ENCODE results near the gene UGCG. TPM values are rescaled to one million over a fixed set of nuclear protein-coding genes. Genes with fewer than 3 reads are reported as not detected.

UGCG gene
- total and polyA plus RNA-seq, 2 of the 8 experiments (the other 6 are each of a cell fraction or from before 2014, with no cell fraction given) = 14.9 to 34.0 TPM

GRCh38 chr9:111938427-111938800 lies 41.8 kb downstream of the UGCG start:
- H3K4ac ChIP-seq (replicated peaks; ENCODE audit: insufficient read length, low read depth, low read length) = no peak overlapping the region
- FAIRE-seq (no peak), DNase-seq (ENCODE audit: low read depth in 1 of 2, low spot score in 2 of 2) (no peak)
- H3K36me3 ChIP-seq (ENCODE audit: control insufficient read depth in 2 of 4, insufficient read depth in 4 of 4, low read length in 3 of 4) = peaks cover 0 to 4% (median 3%) of the 10 kb centered on the region in 4 experiments; a peak in 4 of 8 replicates
- H3K79me1 ChIP-seq (ENCODE audit: low read depth, low read length) = no peaks in the 10 kb centered on the region
- no peaks in the 10 kb centered on the region for H3K27me3 ChIP-seq (replicated peaks in 1 of 4; ENCODE audit: control insufficient read depth in 3 of 4, extremely low read depth in 1 of 4, insufficient read depth in 3 of 4, low read length in 3 of 4)
- H4K8ac ChIP-seq (ENCODE audit: extremely low read depth, insufficient read depth, low read length) = no peak overlapping the region
- H3K4me1 ChIP-seq (replicated peaks in 1 of 4; ENCODE audit: control insufficient read depth in 3 of 4, insufficient read depth in 4 of 4, low read length in 3 of 4) = no peaks in the 10 kb centered on the region
- no peak overlapping the region for H4K91ac ChIP-seq (replicated peaks; ENCODE audit: insufficient read length, low read length)
- H3K18ac ChIP-seq (ENCODE audit: extremely low read depth, low read length) = no peak overlapping the region
- no peak overlapping the region for H2BK15ac ChIP-seq (ENCODE audit: low read length)
- no peak overlapping the region for H2BK20ac ChIP-seq (ENCODE audit: low read length)
- CTCF ChIA-PET (ENCODE audit: partially characterized antibody) = interaction anchor here (0.6 to 1.2 kb wide), 4 partner anchors 13 to 1287 kb away, joined by 3 to 4 read pairs (median 3); no protein-coding TSS in a partner anchor
- H3K4me2 ChIP-seq (ENCODE audit: insufficient read depth in 1 of 2, low read depth in 2 of 2, low read length in 2 of 2) = no peak overlapping the region
- H3K27ac ChIP-seq (ENCODE audit: low read depth, low read length) = no peak overlapping the region
- no peaks in the 10 kb centered on the region for H3K79me2 ChIP-seq (ENCODE audit: control insufficient read depth in 1 of 2, insufficient read depth in 2 of 2, low read length in 2 of 2)
- no peak overlapping the region for H3K9ac ChIP-seq (replicated peaks in 1 of 4; ENCODE audit: extremely low read depth in 1 of 4, low read depth in 3 of 4, low read length in 3 of 4)
- H2BK120ac ChIP-seq (replicated peaks; ENCODE audit: low read depth, low read length) = no peak overlapping the region
- H3K23ac ChIP-seq (ENCODE audit: insufficient read length) = no peak overlapping the region
- H3K9me3 ChIP-seq (ENCODE audit: insufficient read depth in 2 of 2, low read depth in 1 of 2, low read length in 1 of 2) = no peaks in the 10 kb centered on the region
- H2BK12ac ChIP-seq (ENCODE audit: low read depth, low read length) = no peak overlapping the region
- H3K23me2 ChIP-seq (ENCODE audit: low read depth, low read length) = no peaks in the 10 kb centered on the region
- POLR2A ChIA-PET (ENCODE audit: partially characterized antibody) = interaction anchor here (0.6 to 0.9 kb wide), 2 partner anchors 9 to 23 kb away, joined by 3 to 4 read pairs; no protein-coding TSS in a partner anchor
- WGBS, 2 experiments (ENCODE audit: extremely low coverage in 1 of 2, insufficient coverage in 1 of 2, insufficient read length in 1 of 2, insufficient replicate concordance in 2 of 2, low coverage in 1 of 2, low lambda C conversion rate in 2 of 2, missing lambda C conversion rate in 1 of 2) = 98% methylated on average over 4 of the region's 4 CpGs; no CpG with 5 or more reads in 1 of the 2 experiments
- no peak overlapping the region for H4K5ac ChIP-seq (ENCODE audit: insufficient read length, low read depth, low read length)
- no peak overlapping the region for H3K14ac ChIP-seq (ENCODE audit: insufficient read length)
- H3K56ac ChIP-seq (replicated peaks; ENCODE audit: insufficient read length, low read depth, low read length) = no peak overlapping the region
- H4K20me1 ChIP-seq (replicated peaks in 1 of 2; ENCODE audit: control insufficient read depth in 1 of 2, insufficient read depth in 2 of 2, low read length in 2 of 2) = no peaks in the 10 kb centered on the region
- no peak overlapping the region for H2BK5ac ChIP-seq (ENCODE audit: low read depth, low read length)
- no peak overlapping the region for H2AK5ac ChIP-seq (ENCODE audit: low read depth, low read length)
- H2AFZ ChIP-seq (ENCODE audit: low read length) = no peak overlapping the region
- no peak overlapping the region for H3K4me3 ChIP-seq (ENCODE audit: extremely low read depth in 1 of 4, insufficient read depth in 2 of 4, low read depth in 3 of 4, low read length in 4 of 4)
- no peak for TF ChIP-seq GABPA (IDR thresholded peaks at IDR 0.05; ENCODE audit: borderline replicate concordance, insufficient read depth, low read length)
- no peak for TF ChIP-seq TEAD4 (IDR thresholded peaks at IDR 0.05; ENCODE audit: low read depth, low read length)
- no peak for TF ChIP-seq CTBP2 (IDR thresholded peaks at IDR 0.05; ENCODE audit: borderline replicate concordance, insufficient read depth, insufficient read length, low read length)
- TF ChIP-seq RNF2 (IDR thresholded peaks at IDR 0.05; ENCODE audit: borderline replicate concordance, low read depth, low read length, missing control alignments, poor library complexity, severe bottlenecking) = no peak
- no peak for TF ChIP-seq ZNF274 (IDR thresholded peaks at IDR 0.05; ENCODE audit: borderline replicate concordance, extremely low read depth, low read length)
- no peak for TF ChIP-seq TBP (IDR thresholded peaks at IDR 0.05; ENCODE audit: low read depth, low read length)
- no peak for TF ChIP-seq MAFK (IDR thresholded peaks at IDR 0.05; ENCODE audit: low read depth, low read length)
- no peak for TF ChIP-seq EZH2 (IDR thresholded peaks at IDR 0.05; ENCODE audit: low read depth, low read length, severe bottlenecking)
- no peak for TF ChIP-seq NRF1 (IDR thresholded peaks at IDR 0.05; ENCODE audit: low read depth, low read length)
- no peak for TF ChIP-seq YY1 (IDR thresholded peaks at IDR 0.05; ENCODE audit: low read depth, low read length)
- TF ChIP-seq, protein P1, sequence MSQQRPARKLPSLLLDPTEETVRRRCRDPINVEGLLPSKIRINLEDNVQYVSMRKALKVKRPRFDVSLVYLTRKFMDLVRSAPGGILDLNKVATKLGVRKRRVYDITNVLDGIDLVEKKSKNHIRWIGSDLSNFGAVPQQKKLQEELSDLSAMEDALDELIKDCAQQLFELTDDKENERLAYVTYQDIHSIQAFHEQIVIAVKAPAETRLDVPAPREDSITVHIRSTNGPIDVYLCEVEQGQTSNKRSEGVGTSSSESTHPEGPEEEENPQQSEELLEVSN (IDR thresholded peaks at IDR 0.05) = no peak
- TF ChIP-seq RXRA (IDR thresholded peaks at IDR 0.05; ENCODE audit: insufficient read depth, low read depth, low read length) = no peak
- TF ChIP-seq SIN3A (conservative IDR thresholded peaks at IDR 0.05 in 1 of 2, IDR thresholded peaks at IDR 0.05 in 1 of 2; ENCODE audit: low read depth in 1 of 2, low read length in 2 of 2) = no peak

All from H1 (cell line).